CD14-positive monocyte (primary cell): ENCODE results near the gene VPS35L. TPM values are rescaled to one million over a fixed set of nuclear protein-coding genes. Genes with fewer than 3 reads are reported as not detected.

ENCODE experiments used
- DNase-seq, 3 donors: peaks; one replicate each; pipeline ENCODE4 v3.0.0-alpha.2; 2011 to 2022
- H2AFZ ChIP-seq: 2 replicates; pipeline ENCODE4 v1.6.0; 2012; ENCODE audit warnings: mild to moderate bottlenecking, low read depth, low read length, inconsistent platforms; ENCODE audit not compliant: insufficient read depth, poor library complexity, severe bottlenecking
- H3K27ac ChIP-seq, 2 donors: 1 replicate in 1 of 2; 2 replicates in 1 of 2; pipeline ENCODE4 v1.5.1; 2012 to 2013; ENCODE audit warnings: low read length in 2 of 2, control low read depth in 1 of 2, inconsistent platforms in 1 of 2, low read depth in 1 of 2, mild to moderate bottlenecking in 1 of 2
- H3K27me3 ChIP-seq, 2 donors: one replicate each; pipeline versions ENCODE4 v1.6.0 to v1.6.1; 2011 to 2013; ENCODE audit warnings: low read length in 2 of 2; ENCODE audit not compliant: control insufficient read depth in 2 of 2, insufficient read depth in 2 of 2
- H3K36me3 ChIP-seq, 2 donors: replicated peaks in 1 of 2; 1 replicate in 1 of 2; 2 replicates in 1 of 2; pipeline versions ENCODE4 v1.5.1 to v1.6.1; 2012 to 2013; ENCODE audit warnings: low read length in 2 of 2, control low read depth in 1 of 2, inconsistent platforms in 1 of 2, mild to moderate bottlenecking in 1 of 2; ENCODE audit not compliant: insufficient read depth in 2 of 2, control insufficient read depth in 1 of 2
- H3K4me1 ChIP-seq, 2 donors: 1 replicate in 1 of 2; 2 replicates in 1 of 2; pipeline versions ENCODE4 v1.5.1 to v1.6.1; 2012 to 2013; ENCODE audit warnings: low read length in 2 of 2, control low read depth in 1 of 2, inconsistent platforms in 1 of 2, mild to moderate bottlenecking in 1 of 2, moderate library complexity in 1 of 2; ENCODE audit not compliant: insufficient read depth in 2 of 2, control insufficient read depth in 1 of 2
- H3K4me2 ChIP-seq: replicated peaks from 2 replicates; pipeline ENCODE3; 2012; ENCODE audit warnings: low read length, moderate library complexity, mild to moderate bottlenecking; ENCODE audit not compliant: poor library complexity, severe bottlenecking; ENCODE audit errors: extremely low read depth
- H3K4me3 ChIP-seq, 3 experiments: fragments of 200-600 bp in 1 of 3; sonication (generic) in 1 of 3; replicated peaks in 1 of 3; 1 replicate in 2 of 3; 2 replicates in 1 of 3; pipeline ENCODE4 v1.5.1; 2011 to 2013; ENCODE audit warnings: low read length in 3 of 3, mild to moderate bottlenecking in 3 of 3, control low read depth in 2 of 3, low read depth in 2 of 3, inconsistent platforms in 1 of 3, moderate library complexity in 1 of 3
- H3K79me2 ChIP-seq: 2 replicates; pipeline ENCODE4 v1.6.0; 2012; ENCODE audit warnings: mild to moderate bottlenecking, control low read depth, inconsistent platforms, low read length, moderate library complexity; ENCODE audit not compliant: insufficient read depth
- H3K9ac ChIP-seq: 2 replicates; pipeline ENCODE4 v1.6.0; 2017; ENCODE audit warnings: low read length, mild to moderate bottlenecking; ENCODE audit not compliant: insufficient read depth, poor library complexity, severe bottlenecking
- H3K9me3 ChIP-seq, 2 donors: replicated peaks in 1 of 2; 1 replicate in 1 of 2; 2 replicates in 1 of 2; pipeline versions ENCODE4 v1.5.1 to v1.6.1; 2012 to 2013; ENCODE audit warnings: low read length in 2 of 2, control low read depth in 1 of 2; ENCODE audit not compliant: control insufficient read depth in 1 of 2, insufficient read depth in 1 of 2
- H4K20me1 ChIP-seq: 2 replicates; pipeline ENCODE4 v1.6.0; 2012; ENCODE audit warnings: mild to moderate bottlenecking, low read length, control low read depth, moderate library complexity; ENCODE audit not compliant: insufficient read depth
- H3K27ac Mint-ChIP-seq, 7 donors: one replicate each; pipeline ENCODE4 v1.8.0; 2020; ENCODE audit warnings: mild to moderate bottlenecking in 7 of 7, mixed read lengths in 7 of 7, moderate library complexity in 6 of 7, inconsistent platforms in 2 of 7
- H3K27me3 Mint-ChIP-seq, 3 donors: one replicate each; pipeline ENCODE4 v1.8.0; 2021 to 2022; ENCODE audit warnings: low read depth in 3 of 3, mild to moderate bottlenecking in 3 of 3, mixed read lengths in 3 of 3, moderate library complexity in 3 of 3, inconsistent platforms in 1 of 3
- H3K36me3 Mint-ChIP-seq, 2 donors: one replicate each; pipeline ENCODE4 v1.8.0; 2020; ENCODE audit warnings: mixed read lengths in 2 of 2, inconsistent platforms in 1 of 2, mild to moderate bottlenecking in 1 of 2
- H3K4me1 Mint-ChIP-seq: one replicate; pipeline ENCODE4 v1.8.0; 2020; ENCODE audit warnings: mild to moderate bottlenecking, mixed read lengths
- H3K4me3 Mint-ChIP-seq, 2 donors: one replicate each; pipeline ENCODE4 v1.8.0; 2020; ENCODE audit warnings: mild to moderate bottlenecking in 2 of 2, mixed read lengths in 2 of 2, moderate library complexity in 1 of 2
- H3K9me3 Mint-ChIP-seq, 7 donors: one replicate each; pipeline ENCODE4 v1.8.0; 2020 to 2022; ENCODE audit warnings: mixed read lengths in 7 of 7, mild to moderate bottlenecking in 6 of 7, moderate library complexity in 6 of 7, inconsistent platforms in 2 of 7
- WGBS: methylation state at CpG from one replicate; pipeline ENCODE4 v1.1.5; 2013; ENCODE audit warnings: missing lambda C conversion rate; ENCODE audit not compliant: insufficient coverage; 5-methylcytosine and 5-hydroxymethylcytosine counted together
- intact Hi-C, 2 donors: fragments of 100-400 bp; cut with micrococcal nuclease; formaldehyde crosslinking; loops; one replicate each; pipeline versions ENCODE4 v1.15.0 to v1.15.1; 2023
- polyA plus RNA-seq, 3 donors: library from polyadenylated mRNA; depleted of rRNA in 1 of 3; unstranded in 2 of 3; stranded (reverse) in 1 of 3; fragments of 300-500 nt in 2 of 3; fragments of >200 nt in 1 of 3; fragmentation: Illumina TruSeq in 2 of 3; gene quantifications; 1 replicate in 2 of 3; 2 replicates in 1 of 3; pipeline ENCODE4 v1.2.3, GENCODE V29; 2012 to 2021
- TF ChIP-seq, protein P1 (sequence below): fragments of 200-600 bp; IDR thresholded peaks from one replicate; pipeline ENCODE4 v1.8.0; 2022; ENCODE audit warnings: antibody characterized with exemption, mild to moderate bottlenecking

The VPS35L gene
- polyA plus RNA-seq, 3 donors, result 29.7 to 51.4 (median 48.8) TPM

DNA sequence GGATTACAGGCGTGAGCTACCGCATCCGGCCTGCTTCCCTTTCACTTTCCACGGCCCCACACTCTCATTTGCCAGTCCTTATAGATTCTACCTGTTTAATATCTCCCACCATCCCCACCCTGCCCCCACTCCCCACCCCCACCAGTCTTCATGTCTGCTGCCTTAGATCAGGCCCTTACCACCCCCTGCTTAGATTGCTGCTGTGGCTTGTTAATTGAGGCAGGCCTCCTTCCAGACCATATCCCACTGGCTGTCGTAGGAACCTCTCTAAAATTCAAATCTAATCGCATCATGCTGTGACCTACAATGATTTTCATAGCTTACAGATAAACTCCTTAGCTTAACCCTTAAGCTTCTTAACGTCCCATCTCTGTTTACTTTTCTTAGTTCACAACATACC, 167.5 kb downstream of the VPS35L start:
- TF ChIP-seq, protein P1, sequence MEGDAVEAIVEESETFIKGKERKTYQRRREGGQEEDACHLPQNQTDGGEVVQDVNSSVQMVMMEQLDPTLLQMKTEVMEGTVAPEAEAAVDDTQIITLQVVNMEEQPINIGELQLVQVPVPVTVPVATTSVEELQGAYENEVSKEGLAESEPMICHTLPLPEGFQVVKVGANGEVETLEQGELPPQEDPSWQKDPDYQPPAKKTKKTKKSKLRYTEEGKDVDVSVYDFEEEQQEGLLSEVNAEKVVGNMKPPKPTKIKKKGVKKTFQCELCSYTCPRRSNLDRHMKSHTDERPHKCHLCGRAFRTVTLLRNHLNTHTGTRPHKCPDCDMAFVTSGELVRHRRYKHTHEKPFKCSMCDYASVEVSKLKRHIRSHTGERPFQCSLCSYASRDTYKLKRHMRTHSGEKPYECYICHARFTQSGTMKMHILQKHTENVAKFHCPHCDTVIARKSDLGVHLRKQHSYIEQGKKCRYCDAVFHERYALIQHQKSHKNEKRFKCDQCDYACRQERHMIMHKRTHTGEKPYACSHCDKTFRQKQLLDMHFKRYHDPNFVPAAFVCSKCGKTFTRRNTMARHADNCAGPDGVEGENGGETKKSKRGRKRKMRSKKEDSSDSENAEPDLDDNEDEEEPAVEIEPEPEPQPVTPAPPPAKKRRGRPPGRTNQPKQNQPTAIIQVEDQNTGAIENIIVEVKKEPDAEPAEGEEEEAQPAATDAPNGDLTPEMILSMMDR, result no peak
- Mint-ChIP-seq H3K27me3 (peaks cover 0 to 3% (median 0%) of the 10 kb centered on the region in 3 donors), H3K9me3 (no peaks in the 10 kb centered on the region), H3K4me3 (no peak overlapping the region), H3K4me1 (peaks cover 11% of the 10 kb centered on the region), H3K27ac (no peak overlapping the region), H3K36me3 (no peaks in the 10 kb centered on the region)
- intact Hi-C loops, result no loop called here
- H4K20me1 ChIP-seq, result no peaks in the 10 kb centered on the region
- H3K4me1 ChIP-seq, result peaks cover 5 to 10% of the 10 kb centered on the region in 2 donors
- no peak overlapping the region for H2AFZ ChIP-seq
- 98% methylated on average over 5 of the region's 7 CpGs for WGBS
- no peak overlapping the region for H3K4me2 ChIP-seq
- no peaks in the 10 kb centered on the region for H3K79me2 ChIP-seq
- H3K4me3 ChIP-seq, result no peak overlapping the region
- no peak for DNase-seq
- H3K36me3 ChIP-seq, result no peaks in the 10 kb centered on the region
- no peak overlapping the region for H3K27ac ChIP-seq
- no peak overlapping the region for H3K9ac ChIP-seq
- no peaks in the 10 kb centered on the region for H3K9me3 ChIP-seq
- no peaks in the 10 kb centered on the region for H3K27me3 ChIP-seq

DNA sequence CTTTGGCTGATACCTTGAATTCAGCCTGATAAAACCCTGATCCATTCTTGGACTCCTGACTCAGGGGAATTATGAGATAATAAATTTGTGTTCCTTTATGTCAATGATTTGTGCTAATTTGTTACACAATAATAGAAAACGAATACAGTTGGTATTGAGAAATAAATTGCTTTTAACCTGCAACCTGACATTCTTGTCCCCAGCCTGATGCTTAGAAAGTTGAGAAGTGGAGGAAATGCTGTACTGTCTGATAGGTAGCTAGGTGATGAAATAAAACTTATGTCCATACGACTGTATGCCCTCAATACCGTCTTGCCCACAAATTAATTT, 173.1 kb downstream of the VPS35L start:
- H3K9me3 ChIP-seq, result no peaks in the 10 kb centered on the region
- WGBS, result no CpG with 5 or more reads among the region's 3 CpGs
- peaks cover 0 to 2% (median 0%) of the 10 kb centered on the region in 7 donors for H3K9me3 Mint-ChIP-seq
- H3K4me2 ChIP-seq, result no peak overlapping the region
- no peaks in the 10 kb centered on the region for H3K4me1 ChIP-seq
- no peaks in the 10 kb centered on the region for H3K4me1 Mint-ChIP-seq
- intact Hi-C loops, result no loop called here
- H4K20me1 ChIP-seq, result no peaks in the 10 kb centered on the region
- no peak for DNase-seq
- H3K9ac ChIP-seq, result no peak overlapping the region
- no peak overlapping the region for H3K27ac Mint-ChIP-seq
- H3K4me3 ChIP-seq, result no peak overlapping the region
- H3K36me3 Mint-ChIP-seq, result no peaks in the 10 kb centered on the region
- no peak overlapping the region for H2AFZ ChIP-seq
- H3K4me3 Mint-ChIP-seq, result no peak overlapping the region
- TF ChIP-seq, protein P1, result no peak
- H3K36me3 ChIP-seq, result no peaks in the 10 kb centered on the region
- H3K27ac ChIP-seq, result no peak overlapping the region
- H3K27me3 Mint-ChIP-seq, result peaks cover 0 to 4% (median 0%) of the 10 kb centered on the region in 3 donors
- no peaks in the 10 kb centered on the region for H3K79me2 ChIP-seq
- no peaks in the 10 kb centered on the region for H3K27me3 ChIP-seq
